ENCODE data around the gene ATP8B4.

DNA sequence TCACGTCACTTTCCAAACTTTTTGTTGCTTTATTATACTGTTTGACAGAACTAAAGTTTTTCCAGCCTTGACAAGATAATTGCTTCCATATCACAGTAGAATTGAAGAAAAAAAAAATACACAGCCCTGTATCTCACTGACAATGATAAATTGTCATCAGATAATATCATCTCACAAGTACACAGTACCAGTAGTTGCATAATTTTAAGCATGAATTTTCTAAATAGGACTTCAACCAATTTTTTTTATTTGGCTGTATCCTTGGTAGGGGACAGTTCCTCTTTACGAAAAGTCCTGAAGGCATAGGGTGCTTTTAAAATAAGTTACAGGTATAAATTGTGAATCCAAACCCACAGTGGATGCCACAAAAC is 230.7 kb downstream of the ATP8B4 start:
- TF ChIP-seq, protein P1, sequence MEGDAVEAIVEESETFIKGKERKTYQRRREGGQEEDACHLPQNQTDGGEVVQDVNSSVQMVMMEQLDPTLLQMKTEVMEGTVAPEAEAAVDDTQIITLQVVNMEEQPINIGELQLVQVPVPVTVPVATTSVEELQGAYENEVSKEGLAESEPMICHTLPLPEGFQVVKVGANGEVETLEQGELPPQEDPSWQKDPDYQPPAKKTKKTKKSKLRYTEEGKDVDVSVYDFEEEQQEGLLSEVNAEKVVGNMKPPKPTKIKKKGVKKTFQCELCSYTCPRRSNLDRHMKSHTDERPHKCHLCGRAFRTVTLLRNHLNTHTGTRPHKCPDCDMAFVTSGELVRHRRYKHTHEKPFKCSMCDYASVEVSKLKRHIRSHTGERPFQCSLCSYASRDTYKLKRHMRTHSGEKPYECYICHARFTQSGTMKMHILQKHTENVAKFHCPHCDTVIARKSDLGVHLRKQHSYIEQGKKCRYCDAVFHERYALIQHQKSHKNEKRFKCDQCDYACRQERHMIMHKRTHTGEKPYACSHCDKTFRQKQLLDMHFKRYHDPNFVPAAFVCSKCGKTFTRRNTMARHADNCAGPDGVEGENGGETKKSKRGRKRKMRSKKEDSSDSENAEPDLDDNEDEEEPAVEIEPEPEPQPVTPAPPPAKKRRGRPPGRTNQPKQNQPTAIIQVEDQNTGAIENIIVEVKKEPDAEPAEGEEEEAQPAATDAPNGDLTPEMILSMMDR (IDR thresholded peaks at IDR 0.05) = no peak
- TF ChIP-seq POLR2A (IDR thresholded peaks at IDR 0.05) (no peak), POLR2AphosphoS5 (IDR thresholded peaks at IDR 0.05) (peak in 1 of 4 donors; percentile 7)

All from sigmoid colon (tissue), 4 donors.